H7 (cell line): ENCODE results near the gene PAPSS1. TPM values are rescaled to one million over a fixed set of nuclear protein-coding genes. Genes with fewer than 3 reads are reported as not detected.

ENCODE experiments used
- DNase-seq: peaks from one replicate; pipeline ENCODE4 v3.0.0; 2012
- H3K27me3 ChIP-seq: 2 replicates; pipeline ENCODE4 v1.6.0; 2011; ENCODE audit warnings: mild to moderate bottlenecking, low read length; ENCODE audit not compliant: control insufficient read depth, insufficient read depth
- H3K36me3 ChIP-seq: replicated peaks from 2 replicates; pipeline ENCODE4 v1.5.1; 2011; ENCODE audit warnings: low read length; ENCODE audit not compliant: control insufficient read depth, insufficient read depth
- H3K4me3 ChIP-seq: 2 replicates; pipeline ENCODE4 v1.5.1; 2011; ENCODE audit warnings: low read depth, mild to moderate bottlenecking, control low read depth, low read length, moderate library complexity; ENCODE audit not compliant: insufficient read depth
- total RNA-seq: library from RNA; depleted of rRNA; stranded (reverse); fragments of >200 nt; shearing (Covaris generic); gene quantifications from 2 replicates; pipeline ENCODE4 v1.2.3, GENCODE V29; 2014

PAPSS1 gene
- total RNA-seq, 1 experiment from 2014 or later, result 53.6 TPM

DNA sequence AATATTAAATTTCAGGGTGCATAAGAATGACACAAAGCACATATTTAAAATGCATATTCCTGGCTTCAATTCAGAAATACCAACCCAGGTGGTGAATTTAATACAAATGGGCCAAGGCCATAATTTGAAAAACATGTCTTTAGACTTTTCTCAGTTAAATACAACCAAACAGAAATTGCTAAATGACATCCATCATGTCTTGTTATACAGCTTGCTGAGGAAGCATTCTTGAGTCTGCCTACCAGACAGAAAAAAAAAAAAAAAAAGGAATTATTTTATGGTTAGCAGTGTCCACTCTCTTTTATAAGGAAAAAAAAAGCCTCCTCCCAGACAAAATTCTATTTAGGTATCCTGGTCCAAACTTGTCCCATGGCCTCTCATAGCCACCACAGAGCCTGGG, 119.1 kb downstream of the PAPSS1 start:
- no peaks in the 10 kb centered on the region for H3K36me3 ChIP-seq
- no peak for DNase-seq
- H3K27me3 ChIP-seq, result no peaks in the 10 kb centered on the region
- no peak overlapping the region for H3K4me3 ChIP-seq

GRCh38 chr4:107600436-107600835, 119.6 kb downstream of the PAPSS1 start:
- Histone ChIP-seq H3K4me3 (no peak overlapping the region), H3K36me3 (no peaks in the 10 kb centered on the region), H3K27me3 (no peaks in the 10 kb centered on the region)
- no peak for DNase-seq

- no peak for DNase-seq
- H3K36me3 ChIP-seq, result no peaks in the 10 kb centered on the region
- no peak overlapping the region for H3K4me3 ChIP-seq
- no peaks in the 10 kb centered on the region for H3K27me3 ChIP-seq
Observed at GRCh38 chr4:107599841-107600240, 120.2 kb downstream of the PAPSS1 start.

DNA sequence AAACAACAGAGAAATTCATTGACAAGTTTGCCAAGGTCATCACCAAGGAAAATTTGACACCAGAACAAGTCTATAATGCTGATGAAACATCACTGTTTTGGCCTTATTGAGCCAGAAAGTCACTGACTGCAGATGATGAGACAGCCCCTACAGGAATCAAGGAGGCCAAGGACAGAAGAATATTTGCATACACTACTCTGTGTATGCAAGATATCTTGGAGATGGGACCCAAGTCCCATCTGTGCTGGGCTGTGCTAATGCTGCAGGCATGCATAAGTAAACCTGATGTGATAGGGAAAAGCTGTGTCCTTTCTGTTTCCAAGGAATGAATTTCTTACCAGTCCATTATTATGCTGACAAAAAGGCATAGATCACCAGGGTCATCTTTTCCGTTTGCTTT, 126.8 kb downstream of the PAPSS1 start:
- H3K27me3 ChIP-seq, result no peaks in the 10 kb centered on the region
- DNase-seq, result no peak
- H3K36me3 ChIP-seq, result no peaks in the 10 kb centered on the region

DNA sequence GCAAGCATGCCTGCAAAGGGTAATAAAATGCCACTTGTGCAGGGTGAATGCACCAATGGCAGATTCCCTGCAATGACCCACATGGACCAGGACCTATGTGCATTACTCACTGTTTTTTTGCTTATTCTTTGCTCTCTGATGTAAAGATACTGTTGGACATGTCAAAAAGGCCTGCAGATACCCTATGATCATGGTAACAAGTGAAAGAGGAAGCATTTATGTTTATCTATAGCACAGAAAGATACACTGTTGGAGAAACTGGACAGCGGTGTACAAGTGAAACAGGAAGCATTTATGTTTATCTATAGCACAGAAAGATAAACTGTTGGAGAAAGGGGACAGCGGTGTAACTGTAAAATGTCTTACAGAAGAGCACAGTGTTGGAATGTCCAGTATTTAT, 127.5 kb downstream of the PAPSS1 start:
- DNase-seq, result no peak
- Histone ChIP-seq H3K4me3 (no peak overlapping the region), H3K36me3 (no peaks in the 10 kb centered on the region), H3K27me3 (no peaks in the 10 kb centered on the region)

More for the DNA sequence above, 126.8 kb downstream of the PAPSS1 start:
- H3K4me3 ChIP-seq, result no peak overlapping the region

GRCh38 chr4:107589269-107589668, 130.8 kb downstream of the PAPSS1 start:
- Histone ChIP-seq H3K36me3 (no peaks in the 10 kb centered on the region), H3K4me3 (no peak overlapping the region), H3K27me3 (no peaks in the 10 kb centered on the region)
- no peak for DNase-seq

DNA sequence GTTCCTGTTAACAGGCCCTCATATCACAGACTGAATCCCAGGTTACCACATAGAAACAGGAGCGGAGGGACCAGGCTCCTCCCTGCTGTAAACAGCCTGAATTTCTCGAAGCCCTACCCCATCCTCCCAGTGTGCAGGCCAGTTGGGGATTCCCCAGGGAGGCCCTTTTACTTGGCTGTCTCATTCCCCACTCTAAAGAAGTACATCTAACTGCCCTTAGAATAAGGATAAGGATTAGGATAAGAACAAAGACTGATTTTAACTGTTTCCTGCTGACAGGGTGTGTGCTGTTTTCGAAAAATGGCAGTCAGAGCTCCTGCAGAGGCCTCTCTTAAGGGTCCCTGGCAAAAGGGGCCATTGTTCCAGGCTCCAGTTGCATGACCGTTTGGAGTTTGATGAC, 133.7 kb downstream of the PAPSS1 start:
- DNase-seq, result peak; percentile 8
- Histone ChIP-seq H3K36me3 (no peaks in the 10 kb centered on the region), H3K27me3 (no peaks in the 10 kb centered on the region), H3K4me3 (no peak overlapping the region)

DNA sequence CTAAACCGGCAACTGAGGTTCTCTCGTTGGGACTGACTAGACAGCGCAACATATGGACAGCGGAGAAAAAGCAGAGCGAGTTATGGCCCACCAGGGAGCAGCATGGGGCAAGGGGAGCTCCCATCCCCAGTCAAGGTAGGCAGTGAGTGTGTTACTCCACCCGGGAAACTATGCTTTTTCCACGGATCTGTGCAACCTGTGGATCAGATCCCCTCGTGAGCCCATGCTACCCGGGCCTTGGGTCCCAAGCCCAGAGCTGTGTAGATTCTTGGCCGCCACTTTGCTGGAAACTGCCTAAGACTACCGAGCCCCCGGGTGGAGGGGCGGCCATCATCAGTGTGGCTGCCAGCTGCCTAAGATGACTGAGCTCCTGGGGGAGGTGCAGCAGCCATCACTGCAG, 140.9 kb downstream of the PAPSS1 start:
- Histone ChIP-seq H3K4me3 (no peak overlapping the region), H3K36me3 (no peaks in the 10 kb centered on the region), H3K27me3 (no peaks in the 10 kb centered on the region)
- no peak for DNase-seq

- DNase-seq, result no peak
- Histone ChIP-seq H3K27me3 (no peaks in the 10 kb centered on the region), H3K36me3 (no peaks in the 10 kb centered on the region), H3K4me3 (no peak overlapping the region)
Observed at GRCh38 chr4:107578321-107578720, 141.7 kb downstream of the PAPSS1 start.

DNA sequence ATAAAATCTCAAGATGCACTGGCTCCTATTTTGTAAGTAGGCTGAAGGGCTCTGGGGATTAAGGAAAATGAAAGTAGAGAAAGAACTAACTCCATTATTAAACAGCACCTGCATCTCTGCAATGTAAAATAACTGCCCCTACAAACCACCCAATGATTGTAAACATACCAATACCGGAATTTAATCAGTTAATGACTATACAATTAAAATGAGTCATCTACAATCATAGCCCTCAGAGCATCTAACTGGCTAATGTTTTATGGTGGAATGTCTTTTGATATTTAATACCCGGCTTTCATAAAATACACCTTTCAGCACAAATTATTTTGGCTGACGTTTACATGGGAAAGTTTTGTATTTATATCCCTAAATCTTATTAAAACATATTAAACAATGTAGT, 142.3 kb downstream of the PAPSS1 start:
- no peak for DNase-seq
- no peaks in the 10 kb centered on the region for H3K36me3 ChIP-seq
- H3K4me3 ChIP-seq, result no peak overlapping the region
- H3K27me3 ChIP-seq, result no peaks in the 10 kb centered on the region

DNA sequence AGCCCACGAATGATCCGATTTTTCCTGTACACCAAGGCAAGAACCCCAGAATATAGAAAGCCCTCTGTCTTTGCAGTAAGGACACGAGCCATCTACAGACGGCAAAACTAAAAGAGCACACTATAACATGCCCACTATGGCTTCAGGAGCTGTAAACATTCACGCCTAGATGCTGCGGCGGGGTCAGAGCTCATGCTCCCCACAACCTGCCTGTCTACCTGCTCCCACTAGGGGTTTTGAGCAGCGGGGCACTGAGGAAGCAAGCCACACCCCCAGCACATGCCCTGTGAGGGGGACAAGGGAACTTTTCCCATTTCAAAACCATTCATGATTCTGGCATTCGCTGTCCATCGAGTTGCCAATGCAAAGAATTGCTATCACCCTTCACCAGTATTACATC, 144.8 kb downstream of the PAPSS1 start:
- H3K36me3 ChIP-seq, result no peaks in the 10 kb centered on the region
- H3K27me3 ChIP-seq, result no peaks in the 10 kb centered on the region
- DNase-seq, result no peak
- H3K4me3 ChIP-seq, result no peak overlapping the region

DNA sequence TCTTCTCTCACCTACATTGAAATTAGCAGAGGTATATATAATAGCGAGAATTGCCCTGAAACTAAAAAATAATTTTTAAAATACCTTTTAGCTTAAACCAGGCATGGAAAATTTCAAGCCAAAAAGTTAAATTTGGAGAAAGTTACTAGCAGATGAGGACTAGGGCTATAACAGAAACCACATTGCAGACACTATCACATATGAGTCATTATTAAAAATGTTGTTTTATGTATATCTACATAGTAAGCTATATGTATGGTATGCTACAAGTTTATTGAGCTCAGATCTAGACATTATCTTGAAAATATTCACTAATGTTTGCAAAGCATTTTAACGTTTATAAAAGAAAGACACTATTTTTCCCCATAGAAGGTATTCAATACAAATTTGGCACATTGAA, 147.8 kb downstream of the PAPSS1 start:
- Histone ChIP-seq H3K27me3 (no peaks in the 10 kb centered on the region), H3K4me3 (no peak overlapping the region), H3K36me3 (no peaks in the 10 kb centered on the region)
- no peak for DNase-seq

GRCh38 chr4:107570952-107571351, 149.1 kb downstream of the PAPSS1 start:
- no peak overlapping the region for H3K4me3 ChIP-seq
- H3K36me3 ChIP-seq, result no peaks in the 10 kb centered on the region
- no peaks in the 10 kb centered on the region for H3K27me3 ChIP-seq
- no peak for DNase-seq

- Histone ChIP-seq H3K36me3 (no peaks in the 10 kb centered on the region), H3K4me3 (no peak overlapping the region), H3K27me3 (no peaks in the 10 kb centered on the region)
- DNase-seq, result no peak
Observed at GRCh38 chr4:107564326-107564725, 155.7 kb downstream of the PAPSS1 start.
